Activated CD8-positive, alpha-beta T cell treated with anti-CD3 and anti-CD28 coated beads, Interleukin-2, amount 10 ng/mL, durations not matched to agents 7 days and 5 days (primary cell): ENCODE data around the gene DPEP2NB. TPM values are rescaled to one million over a fixed set of nuclear protein-coding genes. Genes with fewer than 3 reads are reported as not detected.

Experiments used
- ATAC-seq: fragments of 150-1000 bp; cut with Tn5 transposase; one replicate; pipeline ENCODE4 v1.10.0; 2021; ENCODE audit warnings: moderate library complexity
- CTCF ChIA-PET: fragments of 350-600 bp; sonication (Branson Sonifier 250); formaldehyde crosslinking; loops from one replicate; lab custom pipeline; 2021; ENCODE audit warnings: antibody characterized with exemption; lab: Charles Lee
- POLR2A ChIA-PET: fragments of 350-600 bp; sonication (Branson Sonifier 250); formaldehyde crosslinking; loops from one replicate; lab custom pipeline; 2021; ENCODE audit warnings: antibody characterized with exemption; lab: Charles Lee
- DNase-seq: peaks from one replicate; pipeline ENCODE4 v3.0.0-alpha.2; 2020
- H3K27ac Mint-ChIP-seq: one replicate; pipeline ENCODE4 v1.8.0; 2021; ENCODE audit warnings: mild to moderate bottlenecking, mixed read lengths
- H3K27me3 Mint-ChIP-seq: one replicate; pipeline ENCODE4 v1.8.0; 2021; ENCODE audit warnings: low read depth, mixed read lengths
- H3K36me3 Mint-ChIP-seq: one replicate; pipeline ENCODE4 v1.8.0; 2021; ENCODE audit warnings: low read depth, mixed read lengths
- H3K4me1 Mint-ChIP-seq: one replicate; pipeline ENCODE4 v1.8.0; 2021; ENCODE audit warnings: low read depth, mixed read lengths
- H3K4me3 Mint-ChIP-seq: one replicate; pipeline ENCODE4 v1.8.0; 2021; ENCODE audit warnings: mild to moderate bottlenecking, mixed read lengths
- H3K9me3 Mint-ChIP-seq: one replicate; pipeline ENCODE4 v1.8.0; 2022; ENCODE audit warnings: mixed read lengths; ENCODE audit not compliant: insufficient read depth
- total RNA-seq, 2 experiments: library from RNA; stranded (reverse); gene quantifications; one replicate each; pipeline ENCODE4 v1.2.3, GENCODE V29; 2021

Gene DPEP2NB
- total RNA-seq, 2 experiments from 2014 or later, result not detected

DNA sequence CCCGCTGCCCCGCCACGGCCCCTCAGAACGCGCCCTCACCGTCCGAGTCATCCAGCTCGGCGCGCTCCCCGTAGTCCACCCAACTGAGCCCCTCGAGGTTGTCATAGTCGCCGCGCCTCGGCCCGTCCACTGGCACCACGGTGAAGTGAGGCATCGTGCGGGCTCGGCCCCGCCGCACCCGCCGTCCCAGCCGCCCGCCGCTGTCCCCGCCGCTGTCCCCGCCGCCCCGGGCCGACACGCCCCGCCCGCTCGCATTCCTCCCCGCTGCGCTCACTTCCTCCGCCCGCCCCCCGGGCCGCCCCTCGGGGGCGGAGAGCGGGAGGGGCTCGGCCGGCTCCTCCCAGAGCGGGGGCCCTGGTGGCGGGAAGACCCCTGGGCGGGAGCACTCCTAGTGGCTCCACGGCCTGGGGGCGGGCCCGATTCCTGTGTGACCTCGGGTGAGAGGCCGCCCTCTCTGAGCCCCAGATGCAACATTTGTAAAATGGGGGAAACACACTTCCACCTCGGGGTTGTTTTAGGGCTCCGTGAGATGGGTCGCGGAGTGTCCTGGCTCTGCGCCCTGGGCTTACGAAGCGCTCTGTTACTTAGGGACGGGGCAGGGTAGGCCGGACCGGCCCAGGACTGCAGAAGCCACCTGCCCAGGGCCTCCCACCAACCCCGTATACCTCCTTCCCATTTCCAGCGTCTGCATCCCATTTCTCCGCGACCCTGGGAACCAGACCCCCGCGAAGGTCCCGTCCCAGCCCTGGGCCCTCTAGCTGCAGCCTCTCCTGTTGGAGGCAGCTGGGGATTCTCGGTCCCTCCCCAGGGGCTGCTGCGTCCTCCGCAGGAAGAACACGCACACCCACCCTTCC is 47.1 kb downstream of the DPEP2NB start, which contains the start of gene SLC12A4:
SLC12A4 (minus strand) TSS at position 238 of the 854 bp plus-strand sequence; CDS start at position 154, 84 bp downstream.
- ChIA-PET CTCF (interaction anchor here (1.0 to 2.4 kb wide), 7 partner anchors 16 to 448 kb away, joined by 3 to 7 read pairs (median 4); partner anchors contain the start of genes DDX28 and DUS2), POLR2A (interaction anchor here (0.6 to 2.6 kb wide), 8 partner anchors 13 to 309 kb away, joined by 3 to 10 read pairs (median 4); partner anchors contain the start of genes ACD, DDX28, DUS2 and PSMB10)
- Mint-ChIP-seq H3K4me3 (peak within 1 kb of the TSS; percentile 98), H3K27ac (peak within 1 kb of the TSS; percentile 98), H3K4me1 (peaks cover 38% of the 10 kb centered on the region), H3K27me3 (no peaks in the 10 kb centered on the region), H3K36me3 (peaks cover 2% of the 10 kb centered on the region), H3K9me3 (no peaks in the 10 kb centered on the region)
- DNase-seq, result peak; percentile 93
- ATAC-seq, result peak; percentile 88

DNA sequence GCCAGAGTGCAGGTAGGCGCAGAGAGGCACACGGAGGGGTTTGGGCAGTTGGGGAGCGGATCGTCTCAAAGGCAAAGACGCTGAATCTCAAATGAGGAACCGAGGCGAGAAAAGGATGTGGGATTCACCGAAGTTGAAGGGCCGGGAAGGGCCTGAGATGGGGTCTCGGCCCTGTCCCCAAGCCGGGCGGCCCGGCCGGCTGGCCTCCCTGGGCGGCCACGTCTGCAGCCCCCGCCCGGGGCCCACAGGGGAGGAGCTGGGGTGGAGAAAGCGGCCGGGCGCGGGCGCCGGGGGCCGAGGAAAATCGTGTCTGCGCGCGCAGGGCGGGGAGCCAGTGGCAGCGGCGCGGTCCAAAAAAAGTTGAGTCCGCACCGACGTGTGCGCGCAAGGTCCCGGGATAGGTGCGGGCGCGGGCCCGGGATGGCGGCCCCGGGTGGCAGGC is 47.7 kb downstream of the DPEP2NB start:
- no peaks in the 10 kb centered on the region for H3K27me3 Mint-ChIP-seq
- H3K4me1 Mint-ChIP-seq, result peaks cover 38% of the 10 kb centered on the region
- DNase-seq (peak; percentile 48), ATAC-seq (peak; percentile 32)
- ChIA-PET CTCF (interaction anchor here (1.2 to 2.4 kb wide), 4 partner anchors 16 to 99 kb away, joined by 4 to 7 read pairs (median 5); partner anchors contain the start of genes DDX28 and DUS2), POLR2A (interaction anchor here (0.6 to 2.6 kb wide), 6 partner anchors 16 to 308 kb away, joined by 3 to 10 read pairs (median 3); partner anchors contain the start of genes ACD and PSMB10)
- peaks cover 2% of the 10 kb centered on the region for H3K36me3 Mint-ChIP-seq
- H3K27ac Mint-ChIP-seq, result peak overlapping the region; percentile 98
- no peaks in the 10 kb centered on the region for H3K9me3 Mint-ChIP-seq
- H3K4me3 Mint-ChIP-seq, result peak overlapping the region; percentile 98

DNA sequence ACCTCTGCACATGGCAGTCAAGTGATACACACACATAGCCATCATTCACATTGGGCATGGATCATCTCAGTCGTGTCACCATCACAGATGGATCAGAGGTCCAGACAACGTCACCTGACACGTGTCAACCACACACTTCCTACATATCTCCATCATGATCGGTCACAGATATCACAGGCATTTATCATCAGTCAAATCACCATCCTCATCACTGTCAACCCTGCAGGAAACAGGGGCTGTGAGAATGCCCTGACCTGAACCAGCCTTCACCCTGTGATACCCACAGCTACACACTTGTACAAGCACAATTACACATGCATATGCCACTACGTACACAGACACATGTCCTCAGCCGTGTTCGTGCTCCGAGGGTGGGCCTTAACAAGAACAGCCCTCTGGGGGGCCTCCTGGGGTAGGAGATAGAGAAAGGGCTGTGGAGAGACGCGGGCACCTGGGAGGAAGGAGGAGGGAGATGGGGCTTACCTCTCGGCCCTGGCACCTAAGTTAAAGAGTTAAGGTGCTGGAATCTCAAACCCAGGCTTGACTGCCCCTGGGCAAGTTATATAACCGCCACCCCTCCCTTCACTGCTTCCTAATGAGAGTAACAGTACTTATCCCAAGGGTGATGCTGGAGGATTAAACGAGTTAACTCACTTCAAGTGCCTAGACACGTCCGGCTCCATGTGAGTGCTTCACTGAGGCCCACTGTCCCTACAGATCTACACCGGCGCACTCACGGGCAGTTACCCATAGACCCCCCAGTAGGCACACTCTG is 48.3 kb downstream of the DPEP2NB start:
- CTCF ChIA-PET, result interaction anchor here (1.0 to 1.4 kb wide), 4 partner anchors 26 to 74 kb away, joined by 3 to 7 read pairs (median 4); no protein-coding TSS in a partner anchor

DNA sequence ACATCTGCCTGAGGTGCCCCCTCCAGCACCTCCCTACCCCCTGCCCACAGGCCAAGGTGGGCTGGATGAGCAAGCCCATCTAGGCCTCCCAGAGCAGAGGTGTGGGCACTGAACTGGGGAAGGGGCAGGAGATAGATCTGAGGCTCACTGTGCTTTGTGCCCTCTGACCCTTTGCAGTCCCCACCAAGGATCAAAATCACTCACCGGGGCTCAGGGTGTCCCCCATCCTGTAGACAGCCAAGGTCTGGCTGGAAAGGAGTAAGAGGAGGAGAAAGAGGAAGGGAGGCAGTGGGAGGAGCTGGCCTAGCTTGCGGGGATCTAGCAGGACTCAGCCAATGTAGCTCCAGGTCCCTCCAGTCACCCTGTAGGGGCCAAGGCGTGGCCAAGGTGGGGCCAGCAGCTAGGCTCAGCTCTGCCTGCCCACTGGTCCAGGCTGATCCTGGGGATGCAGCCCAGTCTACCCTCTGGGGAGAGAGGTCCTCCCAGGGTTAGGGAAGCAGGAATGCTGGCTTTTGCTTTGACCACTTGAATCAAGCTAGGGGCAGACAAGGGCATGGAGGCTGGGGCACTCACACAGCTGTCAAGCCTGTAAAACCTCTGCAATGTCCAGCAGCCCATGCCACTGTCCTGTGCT is 49.0 kb downstream of the DPEP2NB start:
- peak overlapping the region; percentile 98 for H3K27ac Mint-ChIP-seq
- peak overlapping the region; percentile 98 for H3K4me3 Mint-ChIP-seq
- H3K9me3 Mint-ChIP-seq, result no peaks in the 10 kb centered on the region
- ChIA-PET POLR2A (interaction anchor here (0.7 to 2.9 kb wide), 4 partner anchors 17 to 39 kb away, joined by 3 to 25 read pairs (median 6); partner anchors contain the start of genes DPEP2 and PSMB10), CTCF (interaction anchor here (1.0 to 1.5 kb wide), 4 partner anchors 25 to 151 kb away, joined by 3 to 7 read pairs (median 5); no protein-coding TSS in a partner anchor)
- H3K4me1 Mint-ChIP-seq, result peaks cover 38% of the 10 kb centered on the region
- ATAC-seq, result no peak
- peaks cover 15% of the 10 kb centered on the region for H3K36me3 Mint-ChIP-seq
- no peaks in the 10 kb centered on the region for H3K27me3 Mint-ChIP-seq
- DNase-seq, result no peak

More for the DNA sequence above, 48.3 kb downstream of the DPEP2NB start:
- Mint-ChIP-seq H3K36me3 (peaks cover 8% of the 10 kb centered on the region), H3K4me3 (peak overlapping the region; percentile 98), H3K27ac (peak overlapping the region; percentile 98), H3K27me3 (no peaks in the 10 kb centered on the region), H3K9me3 (no peaks in the 10 kb centered on the region), H3K4me1 (peaks cover 38% of the 10 kb centered on the region)
- peak; percentile 11 for ATAC-seq
- POLR2A ChIA-PET, result interaction anchor here (0.7 to 2.9 kb wide), 7 partner anchors 17 to 121 kb away, joined by 3 to 25 read pairs (median 3); partner anchors contain the start of genes DPEP2 and PSMB10
- peak; percentile 60 for DNase-seq

DNA sequence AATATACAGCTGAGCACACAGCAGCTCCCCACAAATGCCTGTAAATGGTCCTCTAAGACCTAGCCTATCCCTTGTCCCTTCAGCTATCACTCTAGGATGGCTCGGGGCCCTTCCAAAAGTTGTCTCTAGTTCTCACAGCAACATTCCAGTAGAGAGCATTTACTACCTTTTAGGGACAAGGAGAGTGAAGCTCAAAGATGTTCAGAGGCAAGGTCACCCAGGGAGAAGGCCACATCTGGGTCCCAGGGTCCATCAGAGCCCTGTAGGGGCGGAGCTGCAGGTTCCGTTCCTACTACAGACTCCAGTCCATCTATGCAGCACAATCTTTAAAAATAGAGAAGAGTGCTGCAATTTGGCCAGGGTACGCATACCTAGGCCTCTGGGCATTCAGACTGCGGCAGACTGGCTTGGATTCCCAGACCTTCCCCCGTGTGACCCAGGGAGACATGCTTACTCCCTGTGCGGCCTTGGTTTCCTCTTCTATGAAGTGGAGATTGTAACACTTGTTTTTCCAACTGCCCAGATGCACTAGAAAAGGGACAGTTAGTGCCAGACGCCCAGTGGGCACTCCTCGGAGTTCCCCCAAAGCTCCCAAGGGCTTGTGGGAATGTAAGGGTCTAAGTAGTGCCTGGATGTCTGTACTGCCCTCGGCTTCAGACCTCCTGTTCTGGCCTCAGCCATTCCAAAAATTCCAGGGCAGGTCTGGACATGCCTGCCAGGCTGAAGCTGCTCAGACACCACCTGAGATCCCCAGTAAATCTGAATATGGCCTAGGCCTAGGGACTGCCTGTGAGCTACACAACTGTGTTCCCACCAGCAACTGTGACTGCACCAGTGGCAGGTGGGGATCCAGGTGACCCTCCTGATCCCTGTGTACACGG is 49.8 kb downstream of the DPEP2NB start:
- Mint-ChIP-seq H3K9me3 (no peaks in the 10 kb centered on the region), H3K27ac (no peak overlapping the region), H3K36me3 (peaks cover 17% of the 10 kb centered on the region), H3K4me1 (peaks cover 38% of the 10 kb centered on the region), H3K4me3 (no peak overlapping the region), H3K27me3 (no peaks in the 10 kb centered on the region)
- DNase-seq (no peak), ATAC-seq (no peak)
- ChIA-PET CTCF (interaction anchor here (1.0 to 2.3 kb wide), 5 partner anchors 25 to 150 kb away, joined by 3 to 12 read pairs (median 6); no protein-coding TSS in a partner anchor), POLR2A (interaction anchor here (0.6 to 2.9 kb wide), 3 partner anchors 18 to 260 kb away, joined by 3 to 25 read pairs (median 10); partner anchors contain the start of gene PSMB10)

DNA sequence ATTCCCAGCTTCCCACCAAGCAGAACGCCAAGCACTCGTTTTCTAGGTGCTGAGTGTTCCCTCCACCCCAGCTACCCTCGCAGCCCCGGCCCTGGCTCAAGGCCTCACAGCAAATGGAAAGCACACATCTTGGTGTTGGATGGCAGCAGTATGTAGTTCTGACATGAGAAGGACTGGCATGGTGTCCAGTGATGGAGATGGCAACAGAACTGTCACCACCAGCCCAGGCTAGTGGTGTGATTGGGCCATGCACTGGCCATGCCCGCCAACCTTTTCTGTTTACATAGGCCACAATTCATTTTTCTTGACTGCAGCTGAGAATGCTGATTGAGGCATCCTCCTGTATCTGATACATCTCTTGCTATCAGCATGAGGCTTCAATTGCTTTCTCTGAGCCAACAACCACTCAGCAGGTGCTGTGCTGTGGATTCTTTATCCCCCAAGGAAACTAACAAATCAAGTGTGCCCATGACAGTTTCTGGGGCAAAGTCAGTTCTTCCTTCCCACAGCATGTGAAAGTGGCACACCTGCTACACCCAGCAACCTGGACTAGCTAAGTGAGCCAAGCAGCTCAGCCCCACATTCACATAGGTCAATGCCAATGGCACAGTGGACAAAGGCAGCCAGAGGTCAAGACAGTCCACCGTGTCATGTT is 51.1 kb downstream of the DPEP2NB start:
- DNase-seq (no peak), ATAC-seq (no peak)
- Mint-ChIP-seq H3K4me1 (peaks cover 35% of the 10 kb centered on the region), H3K9me3 (no peaks in the 10 kb centered on the region), H3K27ac (no peak overlapping the region), H3K36me3 (peaks cover 21% of the 10 kb centered on the region), H3K4me3 (no peak overlapping the region), H3K27me3 (no peaks in the 10 kb centered on the region)
- ChIA-PET POLR2A (interaction anchor here (2.9 to 3.0 kb wide), 2 partner anchors 28 to 29 kb away, joined by 10 to 25 read pairs; partner anchors contain the start of gene PSMB10), CTCF (interaction anchor here (1.4 to 2.3 kb wide), 3 partner anchors 22 to 77 kb away, joined by 3 to 12 read pairs (median 3); no protein-coding TSS in a partner anchor)

DNA sequence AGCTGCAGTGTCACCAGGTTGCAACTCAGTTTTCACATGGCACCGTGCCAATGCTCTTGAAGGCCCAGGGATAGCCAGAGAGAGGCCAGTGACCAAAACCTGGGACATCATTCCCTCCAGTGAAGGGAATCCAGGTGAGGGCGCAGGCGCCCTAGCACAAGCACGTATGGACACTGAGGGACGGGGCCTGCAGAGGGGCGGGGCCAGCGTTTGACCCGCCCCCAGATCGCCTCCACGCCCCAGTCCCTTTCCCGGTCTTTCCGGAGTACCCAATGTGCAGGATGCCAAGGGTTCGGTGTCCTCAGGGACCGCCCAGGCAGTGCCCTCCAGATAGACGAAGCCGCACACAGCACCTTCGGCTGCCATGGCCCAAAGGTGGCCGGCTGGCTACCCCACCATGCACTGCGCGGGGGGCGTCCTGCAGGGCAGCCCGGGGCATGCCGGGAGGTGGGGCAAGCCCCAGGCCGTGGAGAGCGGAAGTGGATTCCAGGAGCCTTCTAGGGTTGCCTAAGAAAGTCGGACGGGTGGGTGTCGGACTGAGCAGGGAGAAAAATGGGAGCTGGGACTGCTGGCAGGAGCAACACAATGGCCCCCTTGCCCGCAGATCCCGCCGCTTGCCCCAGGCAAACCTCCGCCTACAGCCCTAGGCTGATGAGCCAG is 51.9 kb downstream of the DPEP2NB start:
- Mint-ChIP-seq H3K36me3 (peaks cover 21% of the 10 kb centered on the region), H3K4me1 (peaks cover 29% of the 10 kb centered on the region), H3K27me3 (no peaks in the 10 kb centered on the region), H3K4me3 (no peak overlapping the region), H3K27ac (no peak overlapping the region), H3K9me3 (no peaks in the 10 kb centered on the region)
- ATAC-seq (no peak), DNase-seq (no peak)
- ChIA-PET CTCF (interaction anchor here (1.4 to 2.3 kb wide), 2 partner anchors 21 to 77 kb away, joined by 3 to 12 read pairs; no protein-coding TSS in a partner anchor), POLR2A (interaction anchor here (3.0 kb wide), 1 partner anchor 27 kb away, joined by 10 read pairs; the partner anchor contains the start of gene PSMB10)
